DMS53 treated with DMSO at 0.1 percent for 48 hours (cell line): Measurements from ENCODE around the gene PLPP3.

ENCODE experiments used
- DNase-seq: peaks from one replicate; lab custom pipeline; 2025; ENCODE audit not compliant: unreplicated experiment; lab: John Stamatoyannopoulos, UW

Gene PLPP3

GRCh38 chr1:56466538-56466937 is 112.8 kb downstream of the PLPP3 start:
- no peak for DNase-seq

GRCh38 chr1:56464294-56464693 is 115.1 kb downstream of the PLPP3 start:
- DNase-seq: no peak

- DNase-seq: no peak
These were observed 116.0 kb downstream of the PLPP3 start for GRCh38 chr1:56463376-56463775.

GRCh38 chr1:56462209-56462608 is 117.2 kb downstream of the PLPP3 start:
- no peak for DNase-seq

GRCh38 chr1:56461158-56462127 is 117.9 kb downstream of the PLPP3 start:
- no peak for DNase-seq

- DNase-seq: no peak
These were observed 120.1 kb downstream of the PLPP3 start for GRCh38 chr1:56459260-56459659.

GRCh38 chr1:56457756-56458375 is 121.5 kb downstream of the PLPP3 start:
- no peak for DNase-seq

GRCh38 chr1:56456435-56457101 is 122.8 kb downstream of the PLPP3 start:
- DNase-seq: no peak

GRCh38 chr1:56453417-56454078 is 125.8 kb downstream of the PLPP3 start:
- no peak for DNase-seq

GRCh38 chr1:56453016-56453415 is 126.3 kb downstream of the PLPP3 start:
- no peak for DNase-seq

- DNase-seq: no peak
These were observed 127.0 kb downstream of the PLPP3 start for GRCh38 chr1:56452027-56453011.

- no peak for DNase-seq
These were observed 127.9 kb downstream of the PLPP3 start for GRCh38 chr1:56451491-56451890.

- DNase-seq: no peak
These were observed 129.2 kb downstream of the PLPP3 start for GRCh38 chr1:56450004-56450666.

- DNase-seq: no peak
These were observed 130.6 kb downstream of the PLPP3 start for GRCh38 chr1:56448529-56449300.

GRCh38 chr1:56447823-56448222 is 131.5 kb downstream of the PLPP3 start:
- no peak for DNase-seq

GRCh38 chr1:56446531-56447098 is 132.7 kb downstream of the PLPP3 start:
- no peak for DNase-seq

- no peak for DNase-seq
These were observed 134.3 kb downstream of the PLPP3 start for GRCh38 chr1:56444960-56445646.
